Sciatic nerve (tissue), 2 donors: Measurements from ENCODE around the gene NXF3. TPM values are rescaled to one million over a fixed set of nuclear protein-coding genes. Genes with fewer than 3 reads are reported as not detected.
"Not testable (repeated sequence)": the region's sequence is repeated elsewhere in the genome, so short reads cannot be mapped to it uniquely, and the experiment has no call there.

Experiments
- ATAC-seq: fragments of 200-7000 bp; cut with Tn5 transposase; one replicate; pipeline ENCODE4 v1.9.1; 2020; ENCODE audit warnings: mild to moderate bottlenecking, moderate library complexity
- DNase-seq: peaks from one replicate; pipeline ENCODE4 v3.0.0-alpha.2; 2020; ENCODE audit warnings: low spot score
- intact Hi-C: fragments of 100-400 bp; cut with DNase I; formaldehyde crosslinking; loops from one replicate; pipeline ENCODE4 v1.14.2; 2022
- total RNA-seq: library from RNA; stranded (reverse); fragmentation: NEBNext Ultra II Directional; extraction: Animal tissue kit (Norgen Biotek cat#: 25700); gene quantifications from one replicate; pipeline ENCODE4 v1.2.1, GENCODE V29; 2021
- donor health status: DM: no; HTN: no; CAD: no.
- donor health status: DM: no; HTN: no; CAD: no.

The NXF3 gene
- total RNA-seq = 0.94 TPM

DNA sequence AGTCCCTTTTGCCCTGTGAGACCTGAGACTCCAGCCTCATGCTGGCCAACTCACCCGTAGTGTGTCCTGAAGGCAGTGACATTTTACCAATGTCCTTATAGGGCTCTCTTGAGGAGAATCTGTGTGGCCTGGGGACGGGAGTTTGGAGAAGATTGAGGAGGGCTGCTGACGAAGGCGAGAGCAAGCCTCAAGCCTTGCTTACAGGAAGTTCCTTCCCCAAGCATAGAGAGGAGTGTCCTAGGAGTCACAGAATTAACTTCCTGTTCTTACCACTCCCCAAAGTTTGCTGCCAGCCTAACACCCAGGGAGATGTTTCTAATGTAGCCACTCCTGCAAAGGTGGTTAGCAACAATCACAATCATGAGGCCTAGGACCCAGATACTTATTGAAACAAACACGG, at the start of gene NXF3:
Gene NXF3 (minus strand): TSS at position 202 of the 400 bp plus-strand sequence. CDS start 120 bp downstream, at position 82.
- DNase-seq = no peak
- intact Hi-C loops = no loop called here
- no peak for ATAC-seq

- DNase-seq, ATAC-seq, intact Hi-C loops: not testable (repeated sequence)
Observed at GRCh38 chrX:103136528-103136927, 43.6 kb upstream of the NXF3 start.

DNA sequence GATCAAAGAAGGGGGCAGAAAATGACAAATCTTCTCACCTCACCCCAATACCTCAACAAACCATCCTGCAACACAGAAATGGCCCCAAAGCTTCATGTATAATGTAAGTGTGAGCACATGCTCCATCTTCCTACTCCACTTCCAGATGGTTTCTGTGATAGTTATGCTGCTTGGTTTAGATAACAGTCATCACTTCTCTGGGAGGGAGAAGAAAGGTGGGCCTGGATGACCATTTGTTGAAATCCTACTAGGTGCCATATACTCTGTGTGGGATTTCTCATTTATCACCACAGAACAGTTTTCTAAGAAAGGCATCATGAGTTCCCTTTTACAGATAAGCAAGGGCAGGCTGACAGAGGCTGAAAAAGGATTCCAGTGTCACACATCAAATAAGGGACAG, 31.3 kb upstream of the NXF3 start:
- intact Hi-C loops = no loop called here

DNA sequence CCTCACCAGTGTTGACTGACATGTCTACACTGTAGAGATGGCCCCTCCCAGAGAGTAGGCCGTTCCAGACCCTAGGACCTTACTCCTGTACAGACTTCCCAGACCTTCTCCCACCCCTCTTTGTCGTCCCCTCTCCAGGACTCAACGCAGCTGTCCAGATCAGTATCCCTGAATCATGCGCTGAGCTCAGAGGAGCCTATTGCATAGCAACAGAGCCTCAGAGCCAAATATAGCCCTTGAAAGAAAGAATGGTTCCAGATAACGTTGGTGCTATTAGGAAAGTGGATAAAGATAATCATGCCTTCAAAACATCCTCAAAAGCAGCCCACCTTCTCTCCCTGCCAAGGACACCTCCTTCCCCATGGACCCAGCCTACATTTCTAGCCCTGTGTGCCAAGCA, 27.8 kb upstream of the NXF3 start:
- intact Hi-C loops = loop anchor here (1.0 kb wide), 1 partner anchor 10 kb away; no protein-coding TSS in a partner anchor
- no peak for DNase-seq
- ATAC-seq = no peak

More for the DNA sequence above, 31.3 kb upstream of the NXF3 start:
- DNase-seq (no peak), ATAC-seq (no peak)

DNA sequence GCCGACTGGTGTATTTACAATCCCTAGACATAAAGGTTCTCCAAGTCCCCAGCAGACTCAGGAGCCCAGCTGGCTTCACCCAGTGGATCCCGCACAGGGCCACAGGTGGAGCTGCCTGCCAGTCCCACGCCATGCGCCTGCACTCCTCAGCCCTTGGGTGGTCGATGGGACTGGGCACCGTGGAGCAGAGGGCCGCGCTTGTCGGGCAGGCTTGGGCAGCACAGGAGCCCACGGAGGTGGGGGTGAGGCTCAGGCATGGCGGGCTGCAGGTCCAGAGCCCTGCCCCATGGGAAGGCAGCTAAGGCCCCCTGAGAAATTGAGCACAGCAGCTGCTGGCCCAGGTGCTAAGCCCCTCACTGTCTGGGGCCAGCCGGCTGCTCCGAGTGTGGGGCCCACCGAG, 24.0 kb upstream of the NXF3 start:
- intact Hi-C loops, ATAC-seq, DNase-seq: not testable (repeated sequence)

- ATAC-seq, intact Hi-C loops, DNase-seq: not testable (repeated sequence)
Observed at GRCh38 chrX:103109497-103109896, 16.6 kb upstream of the NXF3 start.

DNA sequence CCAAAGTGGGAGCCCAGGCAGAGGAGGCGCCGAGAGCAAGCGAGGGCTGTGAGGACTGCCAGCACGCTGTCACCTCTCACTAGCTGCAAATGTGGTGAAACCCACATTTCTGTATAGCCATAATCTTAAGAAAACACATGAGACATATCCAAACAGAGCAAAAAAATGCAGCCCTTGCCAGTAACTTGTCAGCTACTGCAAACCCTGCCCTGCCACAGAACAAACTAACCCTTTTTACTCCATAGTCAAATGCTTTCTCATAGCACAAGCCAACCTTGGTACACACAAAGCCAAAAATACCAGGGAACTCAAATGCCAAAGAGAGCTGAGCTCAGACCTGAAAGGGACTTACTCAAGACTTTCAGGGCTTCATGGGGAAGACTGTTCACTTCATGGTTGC, 14.9 kb upstream of the NXF3 start:
- intact Hi-C loops = no loop called here
- DNase-seq = no peak
- ATAC-seq = no peak

DNA sequence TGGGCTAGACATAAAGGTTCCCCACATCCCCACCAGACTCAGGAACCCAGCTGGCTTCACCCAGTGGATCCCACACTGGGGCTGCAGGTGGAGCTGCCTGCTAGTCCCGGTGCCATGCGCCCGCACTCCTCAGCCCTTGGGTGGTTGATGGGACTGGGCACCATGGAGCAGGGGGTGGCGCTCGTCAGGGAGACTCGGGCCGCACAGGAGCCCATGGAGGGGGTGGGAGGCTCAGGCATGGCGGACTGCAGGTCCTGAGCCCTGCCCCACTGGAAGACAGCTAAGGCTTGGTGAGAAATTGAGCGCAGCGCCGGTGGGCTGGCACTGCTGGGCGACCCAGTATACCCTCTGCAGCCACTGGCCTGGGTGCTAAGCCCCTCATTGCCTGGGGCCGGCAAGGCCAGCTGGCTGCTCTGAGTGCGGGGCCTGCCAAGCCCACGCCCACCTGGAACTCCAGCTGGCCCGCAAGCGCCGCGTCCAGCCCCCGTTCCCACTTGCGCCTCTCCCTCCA, 14.3 kb upstream of the NXF3 start:
- DNase-seq, intact Hi-C loops, ATAC-seq: not testable (repeated sequence)

- DNase-seq, intact Hi-C loops, ATAC-seq: not testable (repeated sequence)
Observed at GRCh38 chrX:103104370-103104769, 11.4 kb upstream of the NXF3 start.

GRCh38 chrX:103103866-103104265, 10.9 kb upstream of the NXF3 start:
- intact Hi-C loops, ATAC-seq, DNase-seq: not testable (repeated sequence)

- ATAC-seq (no peak), DNase-seq (no peak)
- intact Hi-C loops = no loop called here
Observed at GRCh38 chrX:103101299-103102042, 8.5 kb upstream of the NXF3 start.

DNA sequence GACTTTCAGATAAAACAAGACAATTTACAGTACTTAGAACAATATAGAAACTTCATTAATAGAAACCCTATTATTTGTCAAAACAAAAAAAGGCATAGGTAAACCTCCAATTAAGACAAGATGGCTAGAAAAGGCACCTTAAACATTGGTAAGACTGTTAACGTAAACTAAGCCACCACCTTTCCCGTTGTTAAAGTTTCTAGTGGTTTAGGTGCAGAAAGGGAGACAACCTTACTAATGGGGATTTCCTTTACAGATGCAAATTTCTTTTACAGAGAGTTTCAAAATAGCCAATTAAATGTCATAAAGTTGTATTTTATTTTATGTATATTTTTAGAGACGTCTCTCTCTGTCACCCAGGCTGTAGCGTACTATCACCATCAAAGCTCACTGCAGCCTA, 7.5 kb upstream of the NXF3 start:
- no peak for DNase-seq
- no peak for ATAC-seq
- intact Hi-C loops = no loop called here

GRCh38 chrX:103099691-103100090, 6.7 kb upstream of the NXF3 start:
- intact Hi-C loops = no loop called here
- no peak for DNase-seq
- ATAC-seq = no peak

DNA sequence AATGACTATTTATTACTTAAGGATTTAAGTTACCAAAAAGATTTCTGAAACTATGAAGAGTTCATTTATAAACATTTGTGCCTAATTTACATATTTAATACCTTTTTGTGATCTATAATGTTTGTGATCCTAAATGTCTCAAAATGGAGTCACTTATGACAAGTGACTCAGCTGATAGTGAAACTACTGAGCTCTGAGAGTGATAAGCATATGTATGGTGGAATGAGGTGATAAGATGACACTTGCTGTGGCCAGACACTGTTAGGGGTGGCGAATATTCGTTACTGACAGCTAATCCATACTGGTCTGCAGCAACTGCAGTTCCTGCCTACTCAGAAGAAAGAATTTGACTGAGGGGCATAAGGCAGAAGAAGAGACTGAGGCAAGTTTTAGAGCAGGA, 5.5 kb upstream of the NXF3 start:
- DNase-seq = no peak
- intact Hi-C loops = no loop called here
- no peak for ATAC-seq

GRCh38 chrX:103081051-103081450, 11.9 kb downstream of the NXF3 start:
- no peak for DNase-seq
- no peak for ATAC-seq
- intact Hi-C loops = no loop called here

GRCh38 chrX:103073467-103073866, 19.5 kb downstream of the NXF3 start:
- ATAC-seq (no peak), DNase-seq (no peak)
- intact Hi-C loops = no loop called here

- DNase-seq (no peak), ATAC-seq (no peak)
- intact Hi-C loops = no loop called here
Observed at GRCh38 chrX:103066606-103067005, 26.3 kb downstream of the NXF3 start.

GRCh38 chrX:103063918-103064434, 29.0 kb downstream of the NXF3 start, which contains the start of gene BEX1:
TSS of gene BEX1 (minus strand) at chrX:103064171. CDS start at chrX:103063274, 897 bp downstream.
- ATAC-seq (no peak), DNase-seq (no peak)
- intact Hi-C loops = no loop called here

- no peak for DNase-seq
Observed at GRCh38 chrX:103063191-103063845, 29.6 kb downstream of the NXF3 start.

DNA sequence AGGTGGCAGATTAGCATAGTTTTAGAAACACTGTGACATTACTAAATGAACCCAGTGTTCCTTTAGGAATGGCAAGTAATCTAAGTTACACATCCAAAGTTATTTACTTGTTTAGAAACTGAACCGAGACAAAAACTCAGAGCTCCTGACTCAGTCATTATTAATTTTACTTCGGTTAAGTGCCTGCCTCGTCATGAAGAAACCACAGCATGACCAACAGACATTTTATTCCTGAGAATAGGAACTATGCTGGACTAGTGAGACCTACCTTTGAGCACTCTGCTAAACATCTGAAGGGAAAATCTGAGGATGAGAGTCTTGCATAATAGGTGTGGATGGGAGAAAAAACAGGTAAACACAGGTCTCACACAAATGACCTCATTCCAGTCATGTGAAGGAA, 31.5 kb downstream of the NXF3 start:
- DNase-seq (no peak), ATAC-seq (no peak)
- intact Hi-C loops = no loop called here

More at GRCh38 chrX:103063191-103063845, 29.6 kb downstream of the NXF3 start:
- no peak for ATAC-seq
- intact Hi-C loops = no loop called here
